WI38 (cell line): Measurements from ENCODE around the gene RBM39.

ENCODE experiments used
- H3K4me3 ChIP-seq: 2 replicates; pipeline ENCODE4 v1.5.1; 2011; ENCODE audit warnings: low read depth, mild to moderate bottlenecking, control low read depth, low read length
- CTCF ChIP-seq: IDR thresholded peaks from 2 replicates; pipeline ENCODE4 v1.5.1; 2012; ENCODE audit warnings: low read depth, mild to moderate bottlenecking, control low read depth, low read length

RBM39 gene

GRCh38 chr20:35664466-35665206, 77.4 kb downstream of the RBM39 start, which contains the start of the genes CPNE1 and RBM12:
Gene CPNE1, minus strand, starts transcription at chr20:35664900. Its CDS starts 31,977 bp downstream, at chr20:35632923.
Gene RBM12, minus strand, starts transcription at chr20:35664900. Its CDS starts 9,578 bp downstream, at chr20:35655322.
- H3K4me3 ChIP-seq, result peak within 1 kb of the TSS; percentile 84
- no peak for TF ChIP-seq CTCF

GRCh38 chr20:35663516-35664465, 78.3 kb downstream of the RBM39 start:
- peak overlapping the region; percentile 84 for H3K4me3 ChIP-seq
- no peak for TF ChIP-seq CTCF

- H3K4me3 ChIP-seq, result peak overlapping the region; percentile 84
- no peak for TF ChIP-seq CTCF
Observed at GRCh38 chr20:35662551-35662950, 79.5 kb downstream of the RBM39 start.

GRCh38 chr20:35661908-35662307, 80.2 kb downstream of the RBM39 start:
- TF ChIP-seq CTCF, result no peak
- peak overlapping the region; percentile 84 for H3K4me3 ChIP-seq

- TF ChIP-seq CTCF, result no peak
- no peak overlapping the region; the same call in 1 of the 2 replicates for H3K4me3 ChIP-seq
Observed at GRCh38 chr20:35661053-35661452, 81.0 kb downstream of the RBM39 start.

- no peak for TF ChIP-seq CTCF
- no peak overlapping the region for H3K4me3 ChIP-seq
Observed at GRCh38 chr20:35660122-35660937, 81.7 kb downstream of the RBM39 start.
